ENCODE results near the gene CEACAM18.

Gene CEACAM18

GRCh38 chr19:51456541-51457290 lies 21.6 kb upstream of the CEACAM18 start:
- TF ChIP-seq CTCF (conservative IDR thresholded peaks at IDR 0.05; ENCODE audit: low read length) (no peak), EZH2phosphoT487 (IDR thresholded peaks at IDR 0.05; ENCODE audit: borderline replicate concordance) (no peak)
- Histone ChIP-seq H3F3A (ENCODE audit: low read depth) (peaks cover 4% of the 10 kb centered on the region; the same call in 1 of the 2 replicates), H3K9me2 (replicated peaks; ENCODE audit: low read depth, low read length) (no peaks in the 10 kb centered on the region), H3K4me3 (ENCODE audit: low read length, poor library complexity, severe bottlenecking) (no peak overlapping the region), H3K9me3 (ENCODE audit: insufficient read depth, low read depth, low read length) (no peaks in the 10 kb centered on the region), H3K9ac (ENCODE audit: low read depth, low read length, poor library complexity, severe bottlenecking) (no peak overlapping the region), H3K4me1 (ENCODE audit: insufficient read depth, low read length, poor library complexity, severe bottlenecking) (peaks cover 21% of the 10 kb centered on the region), H3K36me3 (ENCODE audit: insufficient read depth, low read length) (no peaks in the 10 kb centered on the region), H3K27me3 (ENCODE audit: insufficient read depth, low read length, poor library complexity, severe bottlenecking) (no peaks in the 10 kb centered on the region), H3K4me2 (ENCODE audit: low read depth, low read length, poor library complexity, severe bottlenecking) (no peak overlapping the region), H2AFZ (ENCODE audit: low read length) (no peak overlapping the region), H3K79me2 (ENCODE audit: insufficient read depth, low read length) (no peaks in the 10 kb centered on the region), H4K20me1 (ENCODE audit: insufficient read depth, low read length, poor library complexity, severe bottlenecking) (no peaks in the 10 kb centered on the region)

DNA sequence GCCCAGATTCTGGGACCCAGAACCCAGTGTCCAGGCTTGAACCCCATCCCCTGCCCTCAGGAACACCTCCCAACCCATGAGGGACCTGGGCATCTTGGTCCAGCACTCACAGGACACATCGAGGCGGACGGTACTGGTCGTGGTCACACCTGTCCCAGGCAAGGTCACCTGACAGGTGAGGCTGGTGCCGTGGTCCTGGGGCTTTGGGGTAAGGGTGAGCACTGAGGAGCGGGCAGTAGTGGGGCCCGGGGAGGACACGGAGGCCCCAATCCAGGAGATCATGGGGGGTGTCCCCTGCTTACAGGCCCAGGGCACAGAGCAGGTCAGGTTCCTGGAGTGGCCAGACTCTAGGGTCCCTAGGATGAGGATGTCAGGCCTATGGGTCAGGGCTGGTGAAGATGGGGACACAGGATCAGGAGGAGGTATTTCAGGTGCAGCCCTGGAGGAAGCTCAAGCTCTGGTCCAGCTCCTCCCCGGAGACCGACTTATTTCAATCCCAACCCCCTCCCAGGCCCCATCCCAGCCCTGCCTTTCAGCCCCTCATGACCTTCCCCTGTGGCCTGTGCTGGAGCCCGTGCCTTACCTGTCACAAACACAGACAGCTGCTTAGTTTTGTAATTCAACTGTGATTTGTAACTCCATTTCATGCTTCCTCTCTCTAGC lies 20.9 kb upstream of the CEACAM18 start:
- Histone ChIP-seq H3K4me3 (ENCODE audit: low read length, poor library complexity, severe bottlenecking) (no peak overlapping the region), H2AFZ (ENCODE audit: low read length) (no peak overlapping the region), H3K27me3 (ENCODE audit: insufficient read depth, low read length, poor library complexity, severe bottlenecking) (no peaks in the 10 kb centered on the region), H3K9ac (ENCODE audit: low read depth, low read length, poor library complexity, severe bottlenecking) (no peak overlapping the region), H3K79me2 (ENCODE audit: insufficient read depth, low read length) (no peaks in the 10 kb centered on the region), H4K20me1 (ENCODE audit: insufficient read depth, low read length, poor library complexity, severe bottlenecking) (no peaks in the 10 kb centered on the region), H3F3A (ENCODE audit: low read depth) (peaks cover 4% of the 10 kb centered on the region; the same call in 1 of the 2 replicates), H3K4me2 (ENCODE audit: low read depth, low read length, poor library complexity, severe bottlenecking) (no peak overlapping the region), H3K9me3 (ENCODE audit: insufficient read depth, low read depth, low read length) (no peaks in the 10 kb centered on the region), H3K4me1 (ENCODE audit: insufficient read depth, low read length, poor library complexity, severe bottlenecking) (peaks cover 29% of the 10 kb centered on the region), H3K36me3 (ENCODE audit: insufficient read depth, low read length) (no peaks in the 10 kb centered on the region), H3K9me2 (replicated peaks; ENCODE audit: low read depth, low read length) (no peaks in the 10 kb centered on the region)
- TF ChIP-seq EZH2phosphoT487 (IDR thresholded peaks at IDR 0.05; ENCODE audit: borderline replicate concordance), result no peak
- no peak for TF ChIP-seq CTCF (conservative IDR thresholded peaks at IDR 0.05; ENCODE audit: low read length)

- Histone ChIP-seq H3K36me3 (ENCODE audit: insufficient read depth, low read length) (no peaks in the 10 kb centered on the region), H3K9me2 (replicated peaks; ENCODE audit: low read depth, low read length) (no peaks in the 10 kb centered on the region), H3F3A (ENCODE audit: low read depth) (peaks cover 4% of the 10 kb centered on the region; the same call in 1 of the 2 replicates), H3K9me3 (ENCODE audit: insufficient read depth, low read depth, low read length) (no peaks in the 10 kb centered on the region), H3K4me2 (ENCODE audit: low read depth, low read length, poor library complexity, severe bottlenecking) (no peak within 1 kb of the TSS), H3K4me1 (ENCODE audit: insufficient read depth, low read length, poor library complexity, severe bottlenecking) (peaks cover 35% of the 10 kb centered on the region), H3K27me3 (ENCODE audit: insufficient read depth, low read length, poor library complexity, severe bottlenecking) (no peaks in the 10 kb centered on the region), H3K9ac (ENCODE audit: low read depth, low read length, poor library complexity, severe bottlenecking) (no peak within 1 kb of the TSS), H2AFZ (ENCODE audit: low read length) (no peak within 1 kb of the TSS), H3K4me3 (ENCODE audit: low read length, poor library complexity, severe bottlenecking) (no peak within 1 kb of the TSS), H4K20me1 (ENCODE audit: insufficient read depth, low read length, poor library complexity, severe bottlenecking) (no peaks in the 10 kb centered on the region), H3K79me2 (ENCODE audit: insufficient read depth, low read length) (no peaks in the 10 kb centered on the region)
- TF ChIP-seq CTCF (conservative IDR thresholded peaks at IDR 0.05; ENCODE audit: low read length) (no peak), EZH2phosphoT487 (IDR thresholded peaks at IDR 0.05; ENCODE audit: borderline replicate concordance) (no peak)
Measured at GRCh38 chr19:51458051-51458645, 20.2 kb upstream of the CEACAM18 start, which contains the start of gene SIGLEC8. TSS of gene SIGLEC8 (minus strand) at chr19:51458454. CDS start at chr19:51458387, 67 bp downstream.

Measured in Loucy (cell line).